ENCODE data around the gene CXCL9.

- TF ChIP-seq POLR2AphosphoS5 (IDR thresholded peaks at IDR 0.05; ENCODE audit: low read depth, low read length) = no peak
- no peak for TF ChIP-seq PAX5 (IDR thresholded peaks at IDR 0.05; ENCODE audit: insufficient read depth, low read length, severe bottlenecking)
Observed at GRCh38 chr4:76022677-76023076, 15.4 kb upstream of the CXCL9 start.
